ENCODE data around the gene MGMT. TPM values are rescaled to one million over a fixed set of nuclear protein-coding genes. Genes with fewer than 3 reads are reported as not detected.

Gene MGMT
- polyA plus RNA-seq, 3 donors: 11.7 to 28.1 (median 22.7) TPM

DNA sequence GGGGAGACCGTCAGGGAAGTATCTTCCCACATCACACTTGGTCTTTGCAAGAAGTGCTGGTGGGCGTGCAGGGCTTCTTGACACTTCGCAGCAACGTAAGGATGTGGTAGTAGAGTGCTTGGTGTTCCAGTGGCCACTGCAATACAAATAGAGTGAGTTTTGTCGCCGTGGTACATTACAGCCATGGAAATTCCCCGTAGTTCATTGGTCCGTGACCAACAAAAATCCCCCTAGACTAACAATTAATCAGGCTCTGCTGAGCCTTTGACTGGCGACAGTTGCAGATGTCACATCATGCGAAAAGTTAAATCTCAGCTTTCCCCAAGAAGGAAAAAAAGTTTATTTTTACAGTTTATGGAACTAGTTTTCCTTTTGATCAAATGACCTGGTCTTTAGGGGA, 134.7 kb downstream of the MGMT start:
- 86 to 93% (median 87%) methylated on average over 10 of the region's 10 CpGs for WGBS, 3 donors
- no peak overlapping the region for H3K27ac ChIP-seq (ENCODE audit: low read depth, low read length)

DNA sequence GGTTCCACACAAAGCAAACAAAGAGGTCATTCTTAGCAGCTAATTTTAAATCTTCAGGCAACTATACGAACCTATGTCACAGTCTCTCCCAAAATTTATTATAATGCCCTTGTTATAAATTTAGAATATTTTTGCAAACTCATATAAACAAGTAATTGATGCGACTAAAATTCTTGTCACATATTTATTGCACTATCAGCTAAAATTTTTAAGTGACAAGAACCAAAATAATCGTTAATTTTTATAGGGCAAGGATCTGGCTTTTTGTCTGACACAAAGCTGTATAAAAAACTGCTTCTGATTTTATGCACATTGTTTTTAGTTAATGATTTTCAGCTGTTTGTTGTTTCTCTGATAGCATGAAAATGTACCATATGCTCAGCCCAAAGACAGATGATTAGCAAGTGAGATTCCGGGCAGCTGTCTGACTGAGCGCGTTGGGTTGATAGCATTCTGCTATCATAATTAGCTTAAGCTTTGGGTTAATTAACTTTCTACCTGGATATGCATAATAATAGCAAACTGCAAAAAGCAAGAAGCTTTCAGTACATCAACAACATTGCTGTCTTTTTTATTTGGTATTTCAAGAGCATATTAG, 136.0 kb downstream of the MGMT start:
- 48 to 91% (median 84%) methylated on average over 6 of the region's 6 CpGs for WGBS, 3 donors
- no peak overlapping the region for H3K27ac ChIP-seq (ENCODE audit: low read depth, low read length)

DNA sequence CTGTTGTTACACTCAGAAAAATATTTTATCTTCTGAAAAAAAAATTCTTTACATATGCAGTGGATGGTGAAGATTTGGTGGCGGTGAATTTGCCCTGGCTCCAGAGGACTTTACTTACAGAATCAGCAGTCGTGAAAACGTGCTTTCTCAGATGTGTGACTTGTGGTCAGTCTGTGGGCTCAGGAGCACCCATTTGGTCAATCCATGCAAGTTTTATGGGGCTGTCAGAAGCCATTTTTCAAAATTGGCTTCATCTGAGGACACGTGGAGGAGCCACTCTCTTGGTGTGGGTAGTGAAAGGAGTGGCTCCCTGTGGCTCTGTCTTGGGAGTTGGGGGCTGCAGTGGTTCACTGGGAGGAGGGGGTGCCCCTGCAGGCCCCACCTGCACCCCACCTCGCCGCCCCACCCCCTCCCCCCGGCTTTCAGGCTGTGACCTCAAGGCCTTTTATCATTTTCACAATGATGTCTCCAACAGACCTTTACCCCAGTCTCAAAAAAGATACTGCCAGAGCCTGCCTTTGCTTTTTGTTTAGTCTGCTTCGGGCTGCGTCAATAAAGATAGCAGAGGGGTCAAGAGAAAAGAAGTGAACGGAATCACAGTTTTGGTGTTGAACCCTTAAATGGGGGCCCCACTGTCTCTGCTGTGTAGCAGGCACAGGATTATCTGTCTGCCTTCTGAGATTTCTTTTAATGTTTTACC, 137.4 kb downstream of the MGMT start:
- no peak overlapping the region for H3K27ac ChIP-seq (ENCODE audit: low read depth, low read length)
- WGBS, 3 donors: 69 to 78% (median 72%) methylated on average over 8 to 10 of the region's 10 CpGs

DNA sequence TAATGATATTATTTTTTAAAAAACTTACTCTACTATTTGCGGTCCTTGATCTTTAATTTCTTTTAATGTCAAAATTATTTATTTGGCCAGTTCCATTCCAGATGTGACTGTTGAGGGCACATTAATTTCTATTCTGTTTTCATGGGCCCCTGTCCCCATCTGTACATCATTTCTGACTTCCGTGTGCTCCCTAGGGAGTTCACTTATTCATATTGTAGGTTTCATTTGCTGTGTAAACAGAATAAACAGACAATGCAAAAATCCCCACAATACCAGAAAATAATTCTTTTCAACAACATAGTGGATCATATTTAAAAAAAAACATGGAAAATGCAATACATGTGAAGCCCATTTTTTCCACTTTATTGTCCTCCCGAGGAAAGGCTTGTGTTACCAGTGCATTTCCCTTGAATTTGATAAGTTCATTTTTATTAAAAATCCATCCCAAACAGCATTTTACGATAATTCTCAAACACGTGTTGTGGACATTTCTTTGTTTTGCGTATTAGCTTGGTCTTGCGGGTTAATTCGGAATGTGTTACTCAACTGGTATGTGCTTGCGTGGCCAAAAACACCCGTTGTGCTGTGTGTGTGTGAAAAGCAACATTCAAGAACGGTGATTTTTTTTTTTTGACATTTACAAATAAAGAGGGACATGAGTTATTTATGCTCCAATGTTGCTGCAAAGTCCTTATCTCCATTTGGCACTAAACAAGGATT, 138.4 kb downstream of the MGMT start:
- 81 to 89% (median 88%) methylated on average over 11 of the region's 11 CpGs for whole genome bisulfite sequencing, 3 donors
- H3K27ac ChIP-seq (ENCODE audit: low read depth, low read length): no peak overlapping the region

DNA sequence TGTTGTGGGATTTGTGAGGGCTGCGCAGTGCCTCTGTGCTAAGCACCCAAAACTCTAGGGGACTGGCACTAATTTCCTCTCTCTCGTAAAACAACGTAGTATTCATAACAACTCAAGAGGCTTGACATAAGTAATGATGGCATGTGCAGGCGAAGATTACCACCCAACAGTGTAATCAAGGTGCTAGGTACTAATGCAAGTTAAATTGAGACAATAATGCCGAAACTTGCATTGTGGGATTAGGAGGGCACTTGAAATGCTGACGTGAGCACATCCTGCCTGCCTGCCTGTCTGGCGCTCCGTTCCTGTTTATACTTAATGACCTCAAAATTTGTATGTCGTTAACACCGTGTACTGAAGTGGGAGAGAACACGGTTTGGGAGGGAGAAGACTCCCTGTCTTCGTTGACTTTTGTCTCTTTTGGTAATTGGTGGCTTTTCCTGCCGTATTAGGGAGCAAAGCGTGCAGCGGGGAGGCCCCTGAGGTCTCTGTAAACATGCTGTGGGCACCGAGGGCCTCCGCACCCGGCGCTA, 139.0 kb downstream of the MGMT start:
- H3K27ac ChIP-seq (ENCODE audit: low read depth, low read length): no peak overlapping the region
- WGBS, 3 donors: 58 to 79% (median 60%) methylated on average over 19 of the region's 19 CpGs

DNA sequence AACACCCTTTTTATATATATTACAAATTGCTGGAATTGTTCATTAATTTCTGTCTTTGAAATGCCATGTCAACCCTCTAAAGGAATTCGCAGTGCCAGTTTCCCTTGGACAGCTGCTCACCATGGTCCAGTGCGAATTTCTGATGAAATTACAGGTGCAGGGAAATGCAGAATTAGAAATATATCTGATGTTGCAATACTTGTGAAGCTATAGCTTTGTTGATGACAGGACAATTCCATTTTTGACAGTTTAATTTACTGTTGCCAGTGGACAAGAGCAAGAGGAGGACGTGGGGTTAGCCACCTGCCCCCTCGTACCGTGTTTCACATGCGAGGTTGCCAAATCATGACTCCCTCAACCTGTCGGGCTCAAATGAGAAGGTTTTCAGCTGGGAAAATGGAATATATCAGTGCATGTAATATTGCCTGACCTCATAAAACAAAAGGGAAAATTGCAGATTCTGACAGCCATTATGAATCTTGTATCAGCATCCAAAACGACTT, 140.6 kb downstream of the MGMT start:
- WGBS, 3 donors: 87 to 96% (median 92%) methylated on average over 8 of the region's 8 CpGs

DNA sequence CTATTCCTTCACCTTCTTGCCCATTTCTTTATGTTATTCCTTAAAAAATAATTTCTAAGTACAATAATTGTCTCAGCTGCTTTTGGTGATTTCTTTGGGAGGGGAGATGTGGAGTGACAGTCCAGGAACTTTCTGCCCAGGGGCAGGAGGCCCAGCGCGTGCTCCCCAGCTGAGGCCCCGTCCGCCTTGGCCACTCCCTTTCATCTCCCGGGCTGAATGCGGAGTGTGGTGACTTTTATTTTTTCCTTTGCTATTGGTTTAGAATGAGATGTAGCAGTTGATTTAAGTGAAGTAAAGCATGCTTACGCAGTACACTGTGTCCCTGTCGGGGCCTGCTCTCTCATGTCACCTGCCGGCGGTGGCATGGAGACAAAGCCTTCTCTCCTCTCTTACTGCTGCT, 141.6 kb downstream of the MGMT start:
- no peak overlapping the region for H3K27ac ChIP-seq (ENCODE audit: low read depth, low read length)
- WGBS, 3 donors: 94 to 96% (median 96%) methylated on average over 10 of the region's 10 CpGs

More for the DNA sequence above, 140.6 kb downstream of the MGMT start:
- H3K27ac ChIP-seq (ENCODE audit: low read depth, low read length): no peak overlapping the region

DNA sequence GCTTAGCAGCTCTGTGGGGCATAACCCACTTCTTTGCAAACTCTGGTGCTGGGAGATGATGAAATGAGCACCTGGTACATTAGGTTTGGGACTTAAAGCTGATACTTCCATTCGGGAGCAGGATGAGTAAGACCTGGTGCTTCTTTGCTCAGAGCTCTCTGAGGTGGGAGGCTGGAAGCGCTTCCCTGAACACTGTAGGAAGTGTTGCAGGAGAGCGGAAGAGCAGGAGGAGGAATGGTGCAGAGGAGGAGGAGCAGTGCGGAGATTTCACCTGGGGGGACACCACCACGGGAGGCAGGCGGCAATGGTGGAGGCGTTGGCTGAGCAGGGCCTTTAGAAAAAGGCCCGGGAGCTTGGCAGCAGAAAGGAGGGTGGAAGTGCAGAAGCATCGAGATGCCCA, 142.5 kb downstream of the MGMT start:
- no peak overlapping the region for H3K27ac ChIP-seq (ENCODE audit: low read depth, low read length)
- WGBS, 3 donors: 93 to 96% (median 95%) methylated on average over 9 of the region's 9 CpGs

DNA sequence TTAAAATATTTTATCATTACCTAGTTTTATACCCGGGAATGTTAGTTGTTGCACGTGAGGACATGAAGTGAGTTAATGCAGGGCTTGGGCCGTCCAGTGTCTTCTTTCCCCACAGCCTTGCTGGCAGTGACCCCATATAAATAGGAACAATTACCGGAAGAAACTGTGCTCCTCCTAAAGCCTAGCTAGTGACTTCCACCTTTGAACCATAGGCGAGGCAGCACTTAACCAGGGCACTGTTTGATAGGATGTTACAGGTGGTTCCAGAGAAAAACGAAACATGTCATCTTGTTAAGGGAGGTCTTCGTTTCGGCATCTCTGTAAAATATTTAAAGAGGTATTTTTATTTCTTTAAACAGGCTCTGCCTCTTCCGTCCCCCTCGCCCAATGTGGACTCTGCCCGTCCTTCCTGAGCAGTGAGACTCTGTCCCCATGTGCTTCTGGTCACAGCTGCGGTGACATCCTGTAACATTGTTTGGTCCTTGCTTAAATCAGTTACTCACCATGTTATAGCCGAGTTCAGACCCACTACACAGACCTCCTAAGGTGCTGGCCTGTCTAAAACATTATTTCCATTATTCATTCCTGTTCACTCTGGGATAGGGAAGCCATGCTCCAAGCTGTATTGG, 145.6 kb downstream of the MGMT start:
- H3K27ac ChIP-seq (ENCODE audit: low read depth, low read length): no peak overlapping the region
- 78 to 85% (median 82%) methylated on average over 13 of the region's 13 CpGs for WGBS, 3 donors

DNA sequence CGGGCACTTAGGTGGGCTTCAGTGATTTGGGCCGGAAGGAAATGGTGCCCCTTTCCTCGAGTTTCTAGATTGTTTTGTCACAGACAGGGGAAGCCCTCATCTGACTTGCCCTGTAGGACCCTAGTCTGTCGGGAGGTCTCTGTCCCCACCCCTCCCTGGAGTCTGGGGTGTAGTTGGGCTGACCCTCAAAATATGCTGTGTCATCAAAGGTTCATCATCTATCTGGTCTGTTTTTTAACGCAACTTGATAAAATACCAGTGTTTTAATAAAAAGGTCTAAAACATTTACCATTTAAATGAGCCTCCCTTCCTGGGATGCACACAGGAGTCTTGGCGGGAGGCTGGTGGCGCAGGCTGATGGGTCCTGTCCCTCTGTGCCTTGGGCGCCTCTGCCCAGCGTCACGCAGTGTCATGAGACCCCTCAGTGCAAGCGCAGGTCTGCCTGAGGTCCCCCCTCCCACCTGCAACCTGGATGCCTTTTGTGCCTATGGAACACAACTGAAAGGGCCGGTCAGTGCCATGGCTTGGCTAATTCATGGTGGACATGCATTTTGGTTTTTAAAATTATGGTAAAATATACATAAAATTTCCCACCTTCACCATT, 146.4 kb downstream of the MGMT start:
- H3K27ac ChIP-seq (ENCODE audit: low read depth, low read length): no peak overlapping the region
- 92 to 95% (median 92%) methylated on average over 12 of the region's 12 CpGs for WGBS, 3 donors

DNA sequence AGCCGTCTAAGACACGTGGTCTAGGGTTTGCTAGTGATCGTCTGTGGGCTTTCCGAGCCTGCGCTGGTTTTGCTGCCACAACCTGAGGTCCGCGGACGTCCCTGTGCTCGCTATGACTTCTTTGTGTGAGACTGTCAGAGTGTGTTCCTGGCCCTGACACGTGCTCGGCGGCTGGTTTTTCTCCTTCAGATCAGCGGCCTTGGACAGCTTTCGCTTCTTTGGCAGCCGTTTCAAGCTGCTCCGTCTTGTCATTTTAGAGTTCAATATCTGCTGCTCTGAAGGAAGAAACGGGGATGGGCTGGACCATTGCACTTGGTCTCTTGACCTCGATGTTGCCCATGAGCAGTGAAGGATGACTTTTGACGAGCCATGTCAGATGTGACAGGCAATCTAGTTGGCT, 147.3 kb downstream of the MGMT start:
- no peak overlapping the region for H3K27ac ChIP-seq (ENCODE audit: low read depth, low read length)
- WGBS, 3 donors: 79 to 82% (median 81%) methylated on average over 19 of the region's 19 CpGs

DNA sequence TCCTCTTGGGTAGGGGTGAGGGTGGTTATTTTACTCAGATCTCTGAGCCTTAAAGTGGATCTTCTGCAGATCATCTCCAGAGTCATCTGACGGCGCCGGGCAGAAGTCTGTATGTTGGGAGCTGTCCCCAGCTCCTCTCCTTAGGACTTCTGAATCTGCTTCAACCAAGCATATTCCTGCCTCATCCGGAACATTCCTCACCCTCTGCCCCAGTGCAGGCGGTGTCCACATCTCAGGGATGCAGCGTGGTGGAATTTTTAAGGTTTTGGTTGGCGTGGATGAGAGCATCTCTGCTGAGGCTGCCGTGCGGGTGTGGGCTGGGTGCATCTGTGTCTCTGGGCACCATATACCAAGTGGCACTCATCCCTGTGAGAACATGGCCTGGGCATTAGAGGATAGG, 148.3 kb downstream of the MGMT start:
- no peak overlapping the region for H3K27ac ChIP-seq (ENCODE audit: low read depth, low read length)
- 96 to 99% (median 97%) methylated on average over 9 of the region's 9 CpGs for WGBS, 3 donors

DNA sequence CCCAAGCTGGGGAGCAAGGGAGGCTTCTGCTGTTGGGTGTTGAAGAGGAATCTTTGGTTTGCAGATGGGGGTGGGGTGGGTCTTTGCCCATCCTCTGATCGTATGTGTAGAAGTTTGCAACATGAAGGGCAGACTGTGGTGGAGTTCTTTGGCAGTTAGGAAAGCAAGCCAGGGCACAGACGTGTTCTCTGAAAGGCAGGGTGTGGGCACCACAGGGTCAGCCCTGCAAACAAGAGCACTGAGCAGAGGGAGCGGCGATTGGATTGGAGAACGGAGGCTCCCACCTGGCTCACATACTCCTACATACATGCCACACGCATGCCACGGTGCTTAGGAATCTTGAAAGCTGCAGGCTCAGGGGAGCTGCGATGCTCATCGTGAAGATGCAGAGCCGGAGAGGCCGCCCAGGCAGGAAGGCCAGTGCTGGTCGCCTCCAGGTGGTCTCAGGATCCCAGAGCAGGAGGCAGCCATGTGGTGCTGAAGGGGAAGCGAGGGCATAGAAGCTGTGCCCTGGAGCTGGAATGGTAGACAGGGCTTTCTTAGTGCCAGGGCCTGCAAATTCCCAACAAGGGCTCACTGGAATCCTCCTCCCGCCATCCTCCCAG, 149.0 kb downstream of the MGMT start:
- H3K27ac ChIP-seq (ENCODE audit: low read depth, low read length): no peak overlapping the region
- WGBS, 3 donors: 96 to 99% (median 96%) methylated on average over 14 of the region's 14 CpGs

DNA sequence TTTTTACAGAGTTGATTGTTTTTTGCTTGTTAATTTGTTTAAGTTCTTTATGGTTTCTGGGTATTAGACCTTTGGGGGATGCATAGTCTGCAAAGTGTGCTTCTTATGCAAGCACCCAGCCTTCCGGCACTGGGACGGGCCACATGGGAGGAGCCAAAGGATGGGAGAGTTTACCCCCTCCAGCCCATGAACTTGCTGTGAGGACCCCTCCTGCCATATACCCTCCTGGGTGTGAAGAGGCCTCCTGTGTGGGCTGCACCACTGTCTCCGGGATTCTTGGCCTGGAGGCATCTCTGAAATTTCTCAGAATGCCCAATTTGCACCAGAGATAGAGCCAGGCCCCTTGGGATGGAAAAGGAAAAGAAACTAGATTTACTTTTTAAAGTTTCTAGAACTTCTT, 150.7 kb downstream of the MGMT start:
- H3K27ac ChIP-seq (ENCODE audit: low read depth, low read length): no peak overlapping the region
- 82 to 96% (median 91%) methylated on average over 3 of the region's 3 CpGs for WGBS, 3 donors

DNA sequence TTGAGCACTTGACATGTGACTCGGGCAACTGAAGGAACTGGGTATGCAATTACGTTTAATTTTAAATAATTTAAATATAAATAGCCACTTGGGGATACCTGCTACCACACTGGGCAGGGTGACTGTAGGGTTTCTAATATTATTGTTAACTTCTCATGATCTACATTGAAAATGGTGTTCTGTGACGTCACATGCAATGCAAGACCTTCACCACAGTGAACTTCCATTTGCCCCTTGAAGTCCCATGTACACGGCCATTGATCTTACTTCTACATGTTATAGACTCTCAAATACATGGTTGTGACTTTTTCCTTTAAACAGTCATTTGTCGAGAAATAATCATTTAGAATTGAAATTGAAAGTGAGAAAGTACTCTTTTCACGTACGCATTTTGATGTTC, 154.0 kb downstream of the MGMT start:
- H3K27ac ChIP-seq (ENCODE audit: low read depth, low read length): no peak overlapping the region
- WGBS, 3 donors: 90 to 96% (median 92%) methylated on average over 7 of the region's 7 CpGs

DNA sequence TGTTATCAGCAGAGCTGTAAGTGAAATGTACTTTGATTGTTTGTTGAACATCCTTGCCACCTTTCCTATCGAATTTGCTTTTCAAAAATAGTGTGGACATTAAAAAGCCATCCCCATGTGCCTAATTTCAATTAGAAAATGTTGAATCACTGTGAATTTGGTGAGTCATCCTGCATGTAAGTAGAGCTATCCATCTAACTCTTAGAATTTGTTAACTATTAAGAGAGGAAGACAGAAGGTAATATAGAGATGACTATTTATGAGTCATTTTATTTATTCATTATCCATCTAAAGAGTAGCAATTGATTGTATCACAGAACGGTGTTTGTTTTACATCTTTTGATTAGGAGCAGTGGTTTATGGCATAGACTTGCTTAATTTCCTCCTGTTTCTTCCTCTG, 154.7 kb downstream of the MGMT start:
- WGBS, 3 donors: 44 to 54% (median 45%) methylated on average over 2 of the region's 2 CpGs
- no peak overlapping the region for H3K27ac ChIP-seq (ENCODE audit: low read depth, low read length)

DNA sequence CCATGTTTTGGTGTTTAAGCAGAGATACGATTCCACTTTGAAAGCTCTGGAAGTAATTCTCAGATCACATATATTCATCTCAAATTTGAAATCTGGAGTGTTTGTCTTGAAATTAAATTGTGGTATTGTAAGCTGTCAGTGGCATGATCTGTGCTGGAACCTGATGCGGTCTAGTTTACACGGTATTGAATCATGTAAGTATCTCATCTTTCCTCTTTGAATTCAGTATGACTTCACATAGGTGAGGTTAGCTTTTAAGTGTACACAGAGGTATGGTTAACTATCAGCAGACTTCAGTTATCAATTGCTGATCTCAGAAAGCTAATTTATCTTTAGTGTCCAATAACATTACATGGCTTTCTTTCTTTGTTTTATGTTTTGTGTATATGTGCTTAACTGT, 155.2 kb downstream of the MGMT start:
- no peak overlapping the region for H3K27ac ChIP-seq (ENCODE audit: low read depth, low read length)
- WGBS, 3 donors: 78 to 93% (median 93%) methylated on average over 3 of the region's 3 CpGs

DNA sequence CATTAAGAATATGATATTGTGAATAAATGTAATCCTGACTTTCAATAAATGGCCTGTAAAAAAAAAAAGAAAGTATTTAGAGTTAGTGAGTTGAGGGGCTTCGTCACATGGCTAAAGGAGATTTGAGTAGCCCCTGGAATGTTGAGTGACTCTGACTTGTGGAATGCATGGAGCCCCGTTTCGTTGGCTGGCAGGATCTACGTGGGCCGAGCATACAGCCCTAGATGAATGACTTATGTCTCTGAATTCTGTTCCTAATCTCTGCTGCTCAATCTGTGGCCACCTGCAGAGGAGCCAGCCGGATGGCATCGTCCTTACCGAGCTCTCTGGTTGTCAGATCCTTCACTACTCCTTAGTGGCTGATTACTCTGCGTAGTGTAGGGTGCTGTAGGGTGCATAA, 155.7 kb downstream of the MGMT start:
- H3K27ac ChIP-seq (ENCODE audit: low read depth, low read length): no peak overlapping the region
- WGBS, 3 donors: 92 to 93% (median 93%) methylated on average over 9 of the region's 9 CpGs
